ELR (cell line): ENCODE measurements around the gene ACMSD.

Experiments
- DNase-seq: peaks from one replicate; pipeline ENCODE4 v3.0.0-alpha.2; 2015; ENCODE audit warnings: low read depth

ACMSD gene

DNA sequence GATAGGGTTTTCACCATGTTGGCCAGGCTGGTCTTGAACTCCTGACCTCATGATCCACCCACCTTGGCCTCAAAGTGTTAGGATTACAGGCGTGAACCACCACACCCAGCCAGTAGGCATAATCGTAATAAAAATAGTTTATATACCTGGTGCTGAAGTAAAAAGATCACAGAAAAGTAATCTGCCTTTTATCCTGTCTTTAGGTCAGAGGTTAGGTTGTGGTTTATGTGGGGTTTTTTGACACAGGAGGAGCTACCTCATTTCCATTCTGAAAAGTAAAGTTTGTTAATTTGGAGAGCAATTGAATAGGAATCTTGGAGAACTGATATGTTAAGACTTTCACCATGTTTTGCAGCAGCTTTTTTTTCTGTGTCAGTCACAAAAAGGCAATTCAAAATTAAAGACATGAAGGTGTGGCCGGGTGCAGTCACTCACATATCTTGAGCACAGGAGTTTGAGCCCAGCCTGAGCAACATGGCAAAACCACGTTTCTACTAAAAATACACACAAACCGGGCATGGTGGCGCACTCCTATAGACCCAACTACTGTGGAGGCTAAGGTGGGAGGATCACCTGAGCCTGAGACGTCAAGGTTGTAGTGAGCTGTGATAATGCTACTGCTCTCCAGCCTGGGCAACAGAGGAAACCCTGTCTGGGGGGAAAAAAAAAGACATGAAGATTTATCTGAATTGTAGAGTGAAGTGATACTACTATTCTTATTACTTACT is 111.7 kb downstream of the ACMSD start:
- no peak for DNase-seq

DNA sequence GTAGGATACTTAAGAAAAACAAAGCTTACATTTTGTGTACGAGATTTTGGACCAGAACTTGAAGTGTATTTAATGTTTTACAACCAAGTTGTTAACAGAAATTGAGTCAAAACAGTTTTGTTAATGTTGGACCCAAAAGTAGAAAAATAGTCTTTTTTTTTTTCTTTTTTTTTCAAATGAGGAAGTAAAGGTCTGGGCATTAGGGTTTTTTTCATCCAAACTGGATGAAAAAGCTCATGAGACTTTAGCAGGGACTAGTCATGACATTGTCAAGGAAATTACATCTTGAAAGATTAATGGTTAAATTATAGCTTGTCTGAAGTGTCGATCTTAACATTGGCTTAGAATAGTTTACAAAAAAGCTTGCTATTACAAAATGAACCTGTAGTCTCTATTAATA is 112.5 kb downstream of the ACMSD start:
- DNase-seq: no peak
